ENCODE data around the gene KLHL5.
A peak's percentile ranks its signal among the peaks of the same experiment; 100 is the strongest.

Gene KLHL5

GRCh38 chr4:39154009-39154408 lies 92.0 kb downstream of the KLHL5 start:
- Histone ChIP-seq H3K4me2 (ENCODE audit: low read length) (no peak overlapping the region), H4K20me1 (ENCODE audit: control insufficient read depth, insufficient read depth, low read depth, low read length) (no peaks in the 10 kb centered on the region), H3F3A (ENCODE audit: control insufficient read depth, insufficient read depth) (no peaks in the 10 kb centered on the region)

GRCh38 chr4:39157520-39157919 lies 95.5 kb downstream of the KLHL5 start:
- TF ChIP-seq EZH2phosphoT487 (IDR thresholded peaks at IDR 0.05; ENCODE audit: borderline replicate concordance, low read length) (no peak), CTCF (IDR thresholded peaks at IDR 0.05; ENCODE audit: low read depth, low read length, poor library complexity, severe bottlenecking) (no peak)
- Histone ChIP-seq H4K20me1 (ENCODE audit: control insufficient read depth, insufficient read depth, low read depth, low read length) (no peaks in the 10 kb centered on the region), H3K27me3 (ENCODE audit: control insufficient read depth, low read length) (no peaks in the 10 kb centered on the region), H3K9me2 (replicated peaks; ENCODE audit: control insufficient read depth, low read length) (no peaks in the 10 kb centered on the region), H3K79me2 (ENCODE audit: control insufficient read depth, low read length) (no peaks in the 10 kb centered on the region), H3K36me3 (ENCODE audit: control insufficient read depth, low read length) (no peaks in the 10 kb centered on the region), H3K4me2 (ENCODE audit: low read length) (no peak overlapping the region), H3K9me3 (ENCODE audit: control insufficient read depth, insufficient read depth, low read length) (no peaks in the 10 kb centered on the region), H3K4me3 (ENCODE audit: low read length) (no peak overlapping the region), H3K27ac (ENCODE audit: low read depth, low read length) (no peak overlapping the region), H3K4me1 (ENCODE audit: control insufficient read depth, low read length) (peaks cover 13% of the 10 kb centered on the region), H3F3A (ENCODE audit: control insufficient read depth, insufficient read depth) (0 out of 2 replicates have a peak, but pooled peaks cover 2% of the 10 kb centered on the region)

More at GRCh38 chr4:39154009-39154408, 92.0 kb downstream of the KLHL5 start:
- no peak overlapping the region for H3K27ac ChIP-seq (ENCODE audit: low read depth, low read length)
- no peaks in the 10 kb centered on the region for H3K27me3 ChIP-seq (ENCODE audit: control insufficient read depth, low read length)
- TF ChIP-seq CTCF (IDR thresholded peaks at IDR 0.05; ENCODE audit: low read depth, low read length, poor library complexity, severe bottlenecking) (no peak), EZH2phosphoT487 (IDR thresholded peaks at IDR 0.05; ENCODE audit: borderline replicate concordance, low read length) (no peak)
- H3K4me1 ChIP-seq (ENCODE audit: control insufficient read depth, low read length) = peaks cover 24% of the 10 kb centered on the region
- no peaks in the 10 kb centered on the region for H3K9me2 ChIP-seq (replicated peaks; ENCODE audit: control insufficient read depth, low read length)
- no peak overlapping the region for H3K4me3 ChIP-seq (ENCODE audit: low read length)
- H3K79me2 ChIP-seq (ENCODE audit: control insufficient read depth, low read length) = no peaks in the 10 kb centered on the region
- H3K36me3 ChIP-seq (ENCODE audit: control insufficient read depth, low read length) = no peaks in the 10 kb centered on the region
- no peaks in the 10 kb centered on the region for H3K9me3 ChIP-seq (ENCODE audit: control insufficient read depth, insufficient read depth, low read length)

- Histone ChIP-seq H3K9me2 (replicated peaks; ENCODE audit: control insufficient read depth, low read length) (no peaks in the 10 kb centered on the region), H3K27ac (ENCODE audit: low read depth, low read length) (peak overlapping the region; percentile 98), H3K79me2 (ENCODE audit: control insufficient read depth, low read length) (no peaks in the 10 kb centered on the region), H3K36me3 (ENCODE audit: control insufficient read depth, low read length) (peaks cover 7% of the 10 kb centered on the region), H3K4me2 (ENCODE audit: low read length) (peak overlapping the region; percentile 92), H3K27me3 (ENCODE audit: control insufficient read depth, low read length) (no peaks in the 10 kb centered on the region), H3F3A (ENCODE audit: control insufficient read depth, insufficient read depth) (peaks cover 34% of the 10 kb centered on the region), H3K4me3 (ENCODE audit: low read length) (peak overlapping the region; percentile 64), H3K9me3 (ENCODE audit: control insufficient read depth, insufficient read depth, low read length) (peaks cover 4% of the 10 kb centered on the region; the same call in 1 of the 2 replicates), H4K20me1 (ENCODE audit: control insufficient read depth, insufficient read depth, low read depth, low read length) (no peaks in the 10 kb centered on the region), H3K4me1 (ENCODE audit: control insufficient read depth, low read length) (peaks cover 78% of the 10 kb centered on the region)
- TF ChIP-seq EZH2phosphoT487 (IDR thresholded peaks at IDR 0.05; ENCODE audit: borderline replicate concordance, low read length) = no peak
- no peak for TF ChIP-seq CTCF (IDR thresholded peaks at IDR 0.05; ENCODE audit: low read depth, low read length, poor library complexity, severe bottlenecking)
Measured at GRCh38 chr4:39166177-39166576, 104.1 kb downstream of the KLHL5 start.
